Stimulated activated CD4-positive, alpha-beta T cell treated with anti-CD3 and anti-CD28 coated beads, Interleukin-12 subunit alpha, Interleukin-12 subunit beta, amount 100 ng/mL, for 48 hours (primary cell): ENCODE results near the gene PGC.

Experiments
- DNase-seq, 3 donors: peaks; one replicate each; pipeline ENCODE4 v3.0.0-alpha.2; 2020; ENCODE audit warnings: low read depth in 2 of 3, low spot score in 1 of 3

PGC gene

DNA sequence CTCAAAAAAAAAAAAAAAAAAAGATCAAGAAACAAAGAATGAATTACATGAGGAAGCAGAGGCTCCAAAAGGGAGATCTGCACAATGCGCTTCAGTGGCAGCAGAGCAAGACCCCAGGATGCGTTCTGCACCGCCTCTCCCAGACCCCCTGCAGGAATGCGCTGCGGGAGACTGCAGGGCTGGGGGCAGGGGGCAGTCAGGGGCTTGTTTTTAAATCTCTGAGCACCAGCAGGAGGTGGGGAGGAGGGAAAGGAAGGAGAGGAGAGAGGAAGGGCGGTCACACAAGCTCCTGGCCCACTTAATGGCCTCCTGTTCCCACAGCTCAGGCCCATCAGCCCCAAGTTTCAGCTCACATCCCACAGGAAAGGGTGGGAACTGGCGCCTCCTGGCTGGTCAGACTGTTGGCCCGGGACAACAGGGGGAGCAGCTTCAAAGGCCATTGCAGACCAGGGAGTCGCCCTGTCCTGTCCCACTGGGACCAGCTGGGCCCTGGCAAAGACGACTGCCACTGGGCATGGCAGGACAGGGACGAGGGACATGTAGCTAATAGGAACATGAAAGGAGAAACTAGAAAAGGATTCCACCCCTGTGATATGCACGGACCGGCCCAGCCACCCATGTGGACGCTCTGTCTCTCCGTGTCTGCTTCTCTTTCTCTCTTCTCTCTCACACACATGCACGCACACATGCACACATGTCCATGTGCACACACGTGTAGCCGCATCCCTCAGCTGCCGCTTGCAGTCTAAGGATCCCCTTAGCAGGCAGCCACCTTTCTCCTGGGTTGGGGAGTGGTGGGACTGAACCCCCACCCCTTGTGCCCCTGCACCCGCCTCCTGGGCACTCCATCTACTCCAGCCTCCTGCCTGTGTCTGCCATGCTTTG lies 46.5 kb downstream of the PGC start:
- no peak for DNase-seq

DNA sequence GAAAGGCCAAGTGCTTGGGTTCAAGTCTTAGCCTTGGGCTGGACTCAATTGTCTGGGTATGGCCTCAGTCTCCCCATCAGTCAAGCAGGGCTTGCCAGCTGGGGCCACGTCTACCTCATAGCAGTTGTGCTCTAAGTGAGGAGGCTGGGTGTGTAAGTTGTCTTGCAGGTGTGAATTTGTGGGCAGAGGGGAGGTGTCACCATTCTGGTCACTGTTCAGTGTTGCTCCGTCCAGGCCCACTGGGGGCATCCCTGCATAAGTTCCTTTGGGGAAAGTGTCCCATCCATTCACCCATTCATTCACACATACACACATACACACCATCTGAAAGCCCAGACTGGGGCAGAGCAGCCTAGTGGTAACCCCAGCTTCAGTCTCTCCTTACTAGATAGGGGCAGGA lies 48.1 kb downstream of the PGC start:
- DNase-seq = no peak

DNA sequence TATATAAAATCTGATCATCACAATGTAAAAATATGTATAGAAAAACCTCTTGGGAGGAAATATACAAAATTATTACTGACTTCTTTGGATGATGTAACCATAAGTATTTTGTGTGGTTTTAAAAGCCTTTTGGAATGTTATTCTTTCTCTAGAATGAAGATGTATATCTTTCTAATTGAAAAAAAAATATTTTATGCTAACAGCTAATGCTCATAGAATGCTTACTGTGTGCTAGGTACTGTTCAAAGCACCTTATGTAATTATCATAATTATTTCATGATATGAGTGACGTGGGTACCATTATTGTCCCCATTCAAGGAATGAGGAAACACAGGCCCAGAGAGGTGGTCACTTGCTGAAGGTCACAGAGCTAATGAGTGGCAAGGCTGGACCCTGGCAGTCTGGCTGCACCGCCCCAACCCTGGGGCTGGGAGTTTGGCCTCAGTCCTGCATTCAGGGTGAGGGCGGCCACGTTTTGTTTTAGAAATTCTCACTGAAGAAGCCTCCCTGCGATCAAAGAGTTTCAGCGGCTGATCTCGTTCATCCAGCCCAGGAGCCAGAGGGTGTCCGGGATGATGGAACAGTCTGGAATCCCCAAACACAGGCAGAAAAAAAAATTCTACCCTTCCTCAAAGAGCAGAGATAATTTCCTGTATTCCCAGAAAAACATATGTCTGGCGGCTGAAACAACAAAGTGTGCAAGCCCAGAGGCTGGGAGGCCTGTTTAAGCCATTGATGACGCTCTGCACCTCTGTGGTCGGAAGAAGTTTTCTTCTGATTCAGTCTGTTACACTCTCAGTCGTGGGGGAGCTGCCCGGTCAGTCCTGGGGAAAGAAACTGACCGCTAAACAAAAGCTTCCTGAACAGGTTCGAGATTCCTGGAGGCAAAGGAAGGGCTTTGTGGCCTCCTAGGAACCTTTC lies 49.1 kb downstream of the PGC start:
- DNase-seq = no peak

DNA sequence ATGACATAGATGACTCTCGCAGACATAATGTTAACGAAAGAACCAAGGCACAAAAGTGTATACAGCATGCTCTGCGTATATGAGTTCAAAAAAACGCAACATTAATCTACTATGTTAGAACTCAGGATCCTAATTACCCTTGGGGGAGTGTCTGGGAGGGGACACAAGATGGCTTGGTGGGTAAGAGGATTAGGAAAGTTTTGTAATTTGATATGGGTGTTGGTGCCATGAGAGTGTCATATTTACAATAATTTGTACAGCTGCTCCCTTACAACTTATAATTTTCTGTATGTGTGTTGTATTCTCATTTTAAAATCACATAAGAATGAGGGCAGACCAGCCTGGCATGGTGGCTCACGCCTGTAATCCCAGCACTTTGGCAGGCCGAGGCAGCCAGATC lies 50.4 kb downstream of the PGC start:
- no peak for DNase-seq

DNA sequence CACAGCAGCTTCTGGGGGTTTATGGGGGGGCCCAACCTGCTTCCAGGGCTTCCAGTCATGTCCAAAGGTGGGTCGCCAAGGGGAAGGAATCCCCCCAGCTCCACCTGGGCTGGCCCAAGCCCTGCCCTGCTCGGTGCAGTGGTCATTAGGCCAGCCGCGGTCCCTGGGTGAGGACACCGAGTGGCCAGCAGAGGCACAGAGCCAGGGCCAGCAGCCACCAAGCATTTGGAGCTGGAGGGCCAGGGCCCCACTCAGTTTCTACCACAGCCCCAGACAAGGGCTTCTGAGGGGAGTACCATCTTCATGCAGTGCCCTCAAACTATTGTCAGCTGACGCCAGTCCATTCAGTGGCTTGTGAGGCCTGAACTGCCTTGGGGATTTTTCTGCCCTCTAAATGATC lies 51.4 kb downstream of the PGC start:
- no peak for DNase-seq

DNA sequence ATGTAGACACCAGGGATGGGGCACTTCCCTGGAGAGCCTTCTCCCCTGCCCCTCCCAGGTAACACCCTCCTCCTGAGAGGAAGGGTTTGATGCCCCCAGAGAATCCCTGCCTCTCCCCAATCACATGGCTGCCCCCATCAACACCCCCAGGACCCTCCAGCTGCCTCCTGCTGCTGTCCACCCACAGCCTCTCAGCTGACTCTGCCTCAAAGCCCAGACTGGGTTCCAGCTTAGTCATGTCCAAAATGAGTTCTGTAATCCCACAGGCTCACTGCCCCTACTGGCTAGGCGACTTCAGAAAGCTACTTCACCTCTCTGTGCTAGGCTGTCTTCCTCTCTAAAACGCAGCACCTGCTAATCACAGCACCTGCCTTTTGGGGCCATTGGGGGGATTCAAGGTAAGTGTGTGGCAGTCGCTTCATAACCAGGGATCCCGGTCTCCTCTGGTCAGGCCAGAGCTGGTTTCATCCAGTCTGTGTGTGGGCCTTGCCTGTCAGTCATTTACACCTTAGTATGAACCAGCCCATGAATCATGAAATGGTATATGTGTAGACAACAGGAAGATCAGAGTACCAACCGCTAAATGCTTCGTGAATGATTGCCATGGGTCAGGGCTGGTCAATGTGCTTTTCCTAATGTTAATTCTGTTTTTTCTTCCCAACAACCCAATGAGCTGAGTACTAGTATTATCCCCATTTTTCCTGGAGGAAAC lies 52.2 kb downstream of the PGC start:
- no peak for DNase-seq

DNA sequence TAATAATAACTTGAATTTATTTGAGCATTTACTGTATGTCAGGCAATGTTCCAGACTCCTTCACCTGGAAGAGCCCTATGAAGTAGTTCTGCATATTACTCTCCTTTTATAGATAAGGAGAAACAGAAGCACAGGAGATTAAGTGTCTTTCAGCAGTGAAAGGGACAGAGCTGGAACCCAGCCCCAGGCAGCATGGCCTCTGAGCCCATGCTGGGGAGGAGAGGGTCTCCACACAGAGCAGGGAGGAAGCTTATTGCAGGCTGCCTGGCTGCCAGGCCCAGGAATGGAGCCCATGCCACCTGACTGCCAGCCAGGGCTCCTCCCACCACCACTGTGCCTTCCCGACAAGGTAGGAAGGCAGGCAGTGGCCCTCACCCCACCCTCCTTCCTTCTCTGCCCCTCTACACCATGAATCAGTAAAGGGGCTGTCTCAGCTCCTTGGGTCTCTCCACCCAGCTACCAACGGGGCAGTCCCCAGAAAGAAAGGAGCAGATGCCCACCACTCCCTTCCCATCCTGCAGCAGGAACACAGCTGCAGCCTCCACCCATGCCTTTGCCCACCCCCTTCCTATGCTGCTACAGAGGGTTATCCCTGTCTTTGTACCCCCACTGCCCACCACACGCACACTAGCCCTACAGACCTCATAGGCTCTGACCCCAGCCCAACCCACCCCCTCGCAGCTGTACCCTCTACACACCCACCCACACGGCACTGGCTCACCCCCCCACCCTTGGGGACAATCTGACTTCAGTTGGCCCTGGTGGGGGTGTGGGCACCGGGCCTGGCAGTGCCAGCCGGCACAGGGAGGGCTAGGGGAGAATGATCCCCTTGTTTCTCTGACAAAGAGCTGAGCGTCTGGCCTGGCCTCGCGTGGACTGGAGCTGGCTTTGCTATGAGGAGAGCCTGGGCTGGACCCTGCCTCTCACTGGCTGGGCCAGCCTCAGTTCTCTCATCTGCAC lies 53.6 kb downstream of the PGC start:
- no peak for DNase-seq

DNA sequence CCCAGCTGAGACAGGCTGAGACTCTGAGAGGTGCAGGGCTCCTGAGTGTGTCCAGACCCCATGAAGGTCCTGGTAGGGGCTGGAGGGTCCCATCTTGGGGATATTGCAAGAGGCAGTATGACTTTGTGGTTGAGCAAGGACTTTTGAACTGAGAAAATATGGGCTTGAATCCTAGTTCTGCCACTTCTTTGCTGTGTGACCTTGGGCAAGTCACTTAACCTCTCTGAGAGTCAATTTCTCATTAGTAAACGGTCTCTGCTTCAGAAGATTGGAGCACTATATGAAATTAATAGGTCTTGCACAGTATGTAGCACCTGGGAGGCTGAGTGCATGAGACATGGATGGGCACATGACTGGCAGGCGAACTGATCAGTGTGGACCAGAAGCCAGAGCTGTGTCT lies 54.5 kb downstream of the PGC start:
- DNase-seq = no peak

DNA sequence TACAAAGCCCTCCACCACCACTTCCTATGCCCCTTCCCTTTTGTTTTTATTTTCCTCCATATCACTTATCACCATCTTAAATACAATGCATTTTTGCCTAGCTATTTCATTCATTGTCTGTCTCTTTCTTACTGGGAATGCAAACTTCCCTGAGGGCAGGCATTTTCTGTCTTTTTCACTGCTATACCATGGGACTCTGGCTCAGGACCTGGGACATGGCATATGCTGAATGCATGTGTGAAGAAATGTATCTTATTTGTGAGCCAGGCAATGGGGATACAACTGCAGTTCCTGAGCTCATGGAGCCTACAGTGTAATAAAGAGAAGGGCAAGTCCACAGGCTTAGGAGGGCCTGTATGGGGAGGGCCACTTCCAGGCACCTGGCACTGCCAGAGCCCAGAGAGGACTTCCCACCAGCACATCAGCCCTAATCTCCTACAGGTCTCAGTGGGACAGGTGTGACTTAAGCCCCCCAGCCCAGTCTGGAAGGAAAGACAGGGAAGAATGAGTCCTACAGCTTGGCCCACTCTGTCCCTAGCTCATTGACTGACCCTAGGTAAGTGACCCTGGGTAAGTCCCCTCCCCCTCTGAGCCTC lies 55.0 kb downstream of the PGC start:
- no peak for DNase-seq

DNA sequence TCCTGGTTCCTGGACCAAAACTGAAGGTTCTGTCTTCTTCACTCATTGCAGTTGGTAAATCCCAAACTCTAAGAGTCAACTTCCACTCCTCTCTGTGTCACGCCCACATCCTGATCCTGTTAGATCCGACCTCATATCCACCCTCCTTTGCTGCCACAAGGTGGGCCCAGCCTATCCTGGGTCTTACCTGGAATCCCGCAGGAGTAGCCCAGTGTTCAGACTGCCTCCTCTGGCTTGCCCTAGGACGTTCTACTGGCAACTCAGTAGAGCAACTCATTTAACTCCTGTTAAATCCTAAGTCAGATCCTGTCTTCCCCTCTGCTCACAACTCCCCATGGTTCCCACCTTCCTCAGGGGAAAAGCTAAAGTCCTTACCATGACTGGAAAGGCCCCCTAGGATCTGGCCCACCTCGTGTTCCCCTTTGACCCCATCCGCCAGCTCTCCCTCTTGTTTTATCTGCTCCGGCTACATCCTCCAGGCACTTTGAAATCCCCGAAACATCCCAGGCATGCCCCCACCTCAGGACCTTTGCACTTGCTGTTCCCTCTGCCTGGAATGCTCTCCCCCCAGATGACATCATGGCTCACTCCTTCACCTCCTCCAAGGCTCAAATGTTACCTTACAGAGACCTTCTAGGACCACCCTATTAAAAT lies 55.6 kb downstream of the PGC start:
- no peak for DNase-seq

DNA sequence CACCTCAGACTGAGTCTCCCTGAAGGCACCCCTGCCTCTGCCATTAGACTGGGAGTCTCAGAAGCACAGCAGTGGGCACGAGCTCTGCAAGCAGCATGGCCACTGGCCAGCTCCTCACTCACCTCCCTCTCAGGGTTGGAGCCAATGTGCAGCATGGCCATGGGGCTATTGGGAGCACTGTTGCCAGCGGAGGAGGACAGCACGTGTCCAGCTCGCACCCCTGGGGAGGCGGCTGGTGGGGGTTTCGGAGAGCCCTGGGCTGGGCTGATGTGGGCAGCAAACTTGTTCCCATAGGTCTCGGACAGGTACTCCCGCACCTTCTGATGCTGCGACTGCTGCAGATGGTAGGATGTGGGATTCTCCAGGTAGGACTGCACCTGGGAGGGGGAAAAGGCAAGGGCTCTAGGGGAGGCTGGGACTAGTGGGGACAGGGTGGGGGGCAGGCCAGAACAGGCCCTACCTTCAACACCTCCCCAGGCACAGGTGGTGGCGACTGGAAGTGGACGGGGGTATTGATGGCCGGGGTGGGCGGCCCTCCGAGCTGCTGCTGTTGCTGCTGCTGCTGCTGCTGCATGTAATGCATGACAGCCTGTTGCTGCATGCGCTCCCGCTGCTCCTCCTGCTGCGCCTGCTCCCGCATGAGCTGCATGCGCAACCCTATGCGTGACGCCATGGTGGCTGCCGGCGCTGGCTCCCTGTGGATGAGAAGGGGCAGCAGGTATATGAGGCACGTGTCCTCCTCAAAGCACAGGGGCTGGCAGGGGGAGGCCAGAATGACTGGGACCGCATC lies 56.5 kb downstream of the PGC start:
- no peak for DNase-seq

DNA sequence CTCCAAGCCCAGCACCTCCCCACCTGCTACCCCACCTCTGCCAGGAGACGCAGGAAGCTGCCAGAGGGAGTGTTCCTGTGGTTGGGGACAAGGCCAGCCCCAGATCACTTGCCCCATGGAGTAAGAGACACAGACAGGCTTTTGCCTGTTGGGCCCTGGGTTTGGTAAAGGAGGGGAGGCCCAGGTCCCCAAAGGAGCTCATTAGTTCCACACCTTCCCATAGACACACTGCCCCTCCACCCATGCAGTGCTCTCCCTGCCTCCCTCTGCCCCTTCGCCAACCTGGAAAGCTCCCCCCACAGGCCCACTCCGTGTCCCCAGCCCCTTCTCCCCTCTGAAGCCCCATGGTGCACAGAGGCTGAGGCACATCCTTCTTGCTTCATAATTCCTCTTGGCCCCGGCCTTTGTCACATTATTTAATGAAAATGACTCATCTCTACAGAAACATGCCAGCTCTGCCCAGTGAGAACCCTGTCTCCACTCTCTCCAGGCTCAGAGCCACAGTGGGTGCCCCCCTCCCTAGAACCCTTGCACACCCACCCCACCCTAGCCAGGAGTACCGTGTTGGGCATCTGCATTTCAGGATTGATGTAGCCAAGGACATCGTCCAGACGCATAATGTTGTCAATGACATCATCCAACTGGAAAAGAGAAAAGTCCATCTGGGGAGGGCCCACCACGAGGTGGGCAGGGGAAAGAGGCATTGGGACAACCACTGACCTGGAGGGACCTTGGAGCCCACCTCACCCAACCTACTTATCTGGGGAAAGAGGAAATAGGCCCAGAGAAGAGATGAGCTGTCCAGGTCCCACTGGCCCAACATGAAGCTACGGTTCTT lies 57.8 kb downstream of the PGC start:
- no peak for DNase-seq

DNA sequence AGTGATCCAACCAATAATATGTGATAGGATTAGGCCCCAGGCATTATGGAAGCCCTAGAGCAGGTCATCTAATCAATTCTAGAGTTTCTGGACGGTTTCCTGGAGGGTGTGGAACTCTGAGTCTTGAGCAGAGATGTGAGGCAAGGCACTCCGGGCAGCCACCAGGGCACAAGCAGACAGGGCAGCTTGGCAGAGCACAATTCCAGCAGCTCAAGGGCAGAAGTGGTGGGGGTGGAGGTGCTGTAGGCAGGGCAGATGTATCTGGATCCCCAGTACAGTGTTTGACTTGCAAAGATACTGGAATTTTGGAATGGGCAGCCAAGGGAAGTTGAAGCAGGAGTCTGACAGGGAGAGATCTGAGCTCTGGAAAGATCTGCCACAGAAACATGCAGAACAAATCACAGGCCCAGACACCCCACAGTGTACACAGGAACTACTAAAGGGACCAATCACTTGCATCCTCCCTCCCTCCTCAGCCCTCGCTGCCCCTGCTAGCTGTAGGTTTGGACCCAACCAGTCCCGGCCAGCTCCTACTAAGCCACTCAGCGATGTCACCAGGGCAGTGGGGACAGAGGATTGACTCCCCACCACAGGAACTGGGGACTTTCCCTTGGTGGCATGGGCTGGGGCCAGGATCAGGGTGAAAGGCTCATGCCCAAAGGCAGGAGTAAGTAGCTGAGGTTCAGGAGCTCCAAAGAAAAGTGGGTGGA lies 58.8 kb downstream of the PGC start:
- no peak for DNase-seq

DNA sequence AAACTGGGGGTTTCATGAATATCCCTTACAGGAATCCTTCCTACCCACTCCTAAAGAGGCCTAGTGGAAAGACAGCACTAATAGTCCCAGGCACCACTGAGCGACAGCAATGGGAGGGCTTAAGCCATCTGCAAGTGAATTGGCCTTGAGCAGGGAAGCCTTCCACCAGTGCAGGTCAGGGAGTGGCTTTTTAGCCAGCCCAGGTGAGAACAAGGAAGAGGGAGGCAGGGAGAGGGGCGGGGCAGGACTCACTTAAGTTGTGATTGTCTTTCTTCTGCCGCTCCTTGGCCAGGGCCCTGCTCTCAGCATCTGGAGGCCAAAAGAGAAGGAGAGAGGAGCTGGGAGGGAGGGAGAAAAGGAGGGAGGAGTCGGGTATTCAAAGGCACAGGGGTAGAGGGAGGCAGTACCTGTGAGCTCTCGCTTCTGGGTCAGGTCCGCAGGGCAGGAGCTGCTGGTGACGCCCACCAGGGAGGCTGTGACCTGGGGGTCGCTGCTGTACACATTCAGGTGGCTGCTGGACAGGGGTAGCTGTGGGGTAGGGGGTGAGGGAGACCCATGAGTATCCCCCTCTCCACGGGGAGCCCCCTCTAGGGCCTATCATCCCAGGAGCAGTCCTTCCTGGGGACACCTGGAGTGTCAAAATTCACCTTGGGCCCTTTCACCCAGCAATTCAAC lies 59.6 kb downstream of the PGC start:
- no peak for DNase-seq
